GM12872 (cell line): Measurements from ENCODE around the gene KCNH5.

Experiments
- CTCF ChIP-seq: IDR thresholded peaks from 3 replicates; pipeline ENCODE4 v1.5.1; 2011; ENCODE audit warnings: low read depth, mild to moderate bottlenecking, low read length, moderate library complexity; ENCODE audit not compliant: insufficient read depth

Gene KCNH5

GRCh38 chr14:62778310-62778709 is 266.9 kb downstream of the KCNH5 start:
- TF ChIP-seq CTCF, result no peak

- TF ChIP-seq CTCF, result no peak
These were observed 267.7 kb downstream of the KCNH5 start for GRCh38 chr14:62777510-62777909.

- TF ChIP-seq CTCF, result no peak
These were observed 269.0 kb downstream of the KCNH5 start for GRCh38 chr14:62776300-62776699.

GRCh38 chr14:62768753-62769152 is 276.5 kb downstream of the KCNH5 start:
- TF ChIP-seq CTCF, result no peak

- TF ChIP-seq CTCF, result no peak
These were observed 281.3 kb downstream of the KCNH5 start for GRCh38 chr14:62763951-62764350.

- no peak for TF ChIP-seq CTCF
These were observed 285.5 kb downstream of the KCNH5 start for GRCh38 chr14:62759796-62760195.

GRCh38 chr14:62745496-62745895 is 299.8 kb downstream of the KCNH5 start:
- TF ChIP-seq CTCF, result no peak

GRCh38 chr14:62743560-62743959 is 301.7 kb downstream of the KCNH5 start:
- TF ChIP-seq CTCF, result no peak
